GM18520 (cell line): Measurements from ENCODE around the gene KIF26A.

Experiments used
- ATAC-seq: cut with Tn5 transposase; IDR thresholded peaks from one replicate; pipeline ENCODE4 v1.9.1; 2021; ENCODE audit not compliant: unreplicated experiment

Gene KIF26A

GRCh38 chr14:104156142-104156541 lies 17.8 kb downstream of the KIF26A start:
- no peak for ATAC-seq

GRCh38 chr14:104157016-104157928 lies 18.9 kb downstream of the KIF26A start:
- ATAC-seq, result no peak

- no peak for ATAC-seq
Measured at GRCh38 chr14:104158827-104159798, 20.7 kb downstream of the KIF26A start.

GRCh38 chr14:104159990-104160389 lies 21.6 kb downstream of the KIF26A start:
- ATAC-seq, result no peak

GRCh38 chr14:104161602-104162367 lies 23.4 kb downstream of the KIF26A start:
- ATAC-seq, result no peak

GRCh38 chr14:104162495-104162894 lies 24.1 kb downstream of the KIF26A start:
- no peak for ATAC-seq

GRCh38 chr14:104163541-104163940 lies 25.2 kb downstream of the KIF26A start:
- no peak for ATAC-seq

GRCh38 chr14:104164041-104164440 lies 25.7 kb downstream of the KIF26A start:
- ATAC-seq, result no peak

GRCh38 chr14:104164512-104164911 lies 26.1 kb downstream of the KIF26A start:
- no peak for ATAC-seq

GRCh38 chr14:104166698-104167097 lies 28.3 kb downstream of the KIF26A start:
- ATAC-seq, result no peak

- no peak for ATAC-seq
Measured at GRCh38 chr14:104168603-104169002, 30.2 kb downstream of the KIF26A start.

- ATAC-seq, result no peak
Measured at GRCh38 chr14:104169005-104169698, 30.8 kb downstream of the KIF26A start.

- ATAC-seq, result no peak
Measured at GRCh38 chr14:104169699-104170479, 31.5 kb downstream of the KIF26A start.

GRCh38 chr14:104171029-104171697 lies 32.8 kb downstream of the KIF26A start:
- ATAC-seq, result no peak

GRCh38 chr14:104171895-104172294 lies 33.5 kb downstream of the KIF26A start:
- no peak for ATAC-seq

- no peak for ATAC-seq
Measured at GRCh38 chr14:104172349-104172748, 34.0 kb downstream of the KIF26A start.

- ATAC-seq, result no peak
Measured at GRCh38 chr14:104172880-104173279, 34.5 kb downstream of the KIF26A start.

- ATAC-seq, result no peak
Measured at GRCh38 chr14:104174051-104174450, 35.7 kb downstream of the KIF26A start.

GRCh38 chr14:104175041-104175440 lies 36.7 kb downstream of the KIF26A start:
- ATAC-seq, result no peak
